ENCODE results near the gene GALNTL6. TPM values are rescaled to one million over a fixed set of nuclear protein-coding genes. Genes with fewer than 3 reads are reported as not detected.

GALNTL6 gene
- total and polyA plus RNA-seq, 2 experiments from 2014 or later: 0.38 to 0.40 TPM

DNA sequence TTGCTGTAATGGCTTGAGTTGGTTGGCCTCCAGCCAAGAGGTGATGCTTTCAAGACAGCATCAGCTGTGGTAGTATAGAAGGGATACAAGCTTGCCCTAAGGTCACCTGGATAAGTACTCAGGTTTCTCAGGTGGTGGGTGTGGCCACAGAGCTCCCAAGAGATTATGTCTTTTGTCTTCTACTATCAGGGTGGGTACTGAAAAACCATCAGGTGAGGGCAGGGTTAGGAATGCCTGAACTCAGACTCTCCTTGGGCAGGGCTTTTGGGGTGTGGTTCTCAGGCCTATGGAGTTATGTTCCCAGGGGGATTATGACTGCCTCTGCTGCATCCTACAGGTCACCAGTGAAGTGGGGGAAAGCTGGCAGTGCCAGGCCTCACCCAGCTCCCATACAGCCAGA, 700.8 kb downstream of the GALNTL6 start (continued):
- TF ChIP-seq, protein P1, sequence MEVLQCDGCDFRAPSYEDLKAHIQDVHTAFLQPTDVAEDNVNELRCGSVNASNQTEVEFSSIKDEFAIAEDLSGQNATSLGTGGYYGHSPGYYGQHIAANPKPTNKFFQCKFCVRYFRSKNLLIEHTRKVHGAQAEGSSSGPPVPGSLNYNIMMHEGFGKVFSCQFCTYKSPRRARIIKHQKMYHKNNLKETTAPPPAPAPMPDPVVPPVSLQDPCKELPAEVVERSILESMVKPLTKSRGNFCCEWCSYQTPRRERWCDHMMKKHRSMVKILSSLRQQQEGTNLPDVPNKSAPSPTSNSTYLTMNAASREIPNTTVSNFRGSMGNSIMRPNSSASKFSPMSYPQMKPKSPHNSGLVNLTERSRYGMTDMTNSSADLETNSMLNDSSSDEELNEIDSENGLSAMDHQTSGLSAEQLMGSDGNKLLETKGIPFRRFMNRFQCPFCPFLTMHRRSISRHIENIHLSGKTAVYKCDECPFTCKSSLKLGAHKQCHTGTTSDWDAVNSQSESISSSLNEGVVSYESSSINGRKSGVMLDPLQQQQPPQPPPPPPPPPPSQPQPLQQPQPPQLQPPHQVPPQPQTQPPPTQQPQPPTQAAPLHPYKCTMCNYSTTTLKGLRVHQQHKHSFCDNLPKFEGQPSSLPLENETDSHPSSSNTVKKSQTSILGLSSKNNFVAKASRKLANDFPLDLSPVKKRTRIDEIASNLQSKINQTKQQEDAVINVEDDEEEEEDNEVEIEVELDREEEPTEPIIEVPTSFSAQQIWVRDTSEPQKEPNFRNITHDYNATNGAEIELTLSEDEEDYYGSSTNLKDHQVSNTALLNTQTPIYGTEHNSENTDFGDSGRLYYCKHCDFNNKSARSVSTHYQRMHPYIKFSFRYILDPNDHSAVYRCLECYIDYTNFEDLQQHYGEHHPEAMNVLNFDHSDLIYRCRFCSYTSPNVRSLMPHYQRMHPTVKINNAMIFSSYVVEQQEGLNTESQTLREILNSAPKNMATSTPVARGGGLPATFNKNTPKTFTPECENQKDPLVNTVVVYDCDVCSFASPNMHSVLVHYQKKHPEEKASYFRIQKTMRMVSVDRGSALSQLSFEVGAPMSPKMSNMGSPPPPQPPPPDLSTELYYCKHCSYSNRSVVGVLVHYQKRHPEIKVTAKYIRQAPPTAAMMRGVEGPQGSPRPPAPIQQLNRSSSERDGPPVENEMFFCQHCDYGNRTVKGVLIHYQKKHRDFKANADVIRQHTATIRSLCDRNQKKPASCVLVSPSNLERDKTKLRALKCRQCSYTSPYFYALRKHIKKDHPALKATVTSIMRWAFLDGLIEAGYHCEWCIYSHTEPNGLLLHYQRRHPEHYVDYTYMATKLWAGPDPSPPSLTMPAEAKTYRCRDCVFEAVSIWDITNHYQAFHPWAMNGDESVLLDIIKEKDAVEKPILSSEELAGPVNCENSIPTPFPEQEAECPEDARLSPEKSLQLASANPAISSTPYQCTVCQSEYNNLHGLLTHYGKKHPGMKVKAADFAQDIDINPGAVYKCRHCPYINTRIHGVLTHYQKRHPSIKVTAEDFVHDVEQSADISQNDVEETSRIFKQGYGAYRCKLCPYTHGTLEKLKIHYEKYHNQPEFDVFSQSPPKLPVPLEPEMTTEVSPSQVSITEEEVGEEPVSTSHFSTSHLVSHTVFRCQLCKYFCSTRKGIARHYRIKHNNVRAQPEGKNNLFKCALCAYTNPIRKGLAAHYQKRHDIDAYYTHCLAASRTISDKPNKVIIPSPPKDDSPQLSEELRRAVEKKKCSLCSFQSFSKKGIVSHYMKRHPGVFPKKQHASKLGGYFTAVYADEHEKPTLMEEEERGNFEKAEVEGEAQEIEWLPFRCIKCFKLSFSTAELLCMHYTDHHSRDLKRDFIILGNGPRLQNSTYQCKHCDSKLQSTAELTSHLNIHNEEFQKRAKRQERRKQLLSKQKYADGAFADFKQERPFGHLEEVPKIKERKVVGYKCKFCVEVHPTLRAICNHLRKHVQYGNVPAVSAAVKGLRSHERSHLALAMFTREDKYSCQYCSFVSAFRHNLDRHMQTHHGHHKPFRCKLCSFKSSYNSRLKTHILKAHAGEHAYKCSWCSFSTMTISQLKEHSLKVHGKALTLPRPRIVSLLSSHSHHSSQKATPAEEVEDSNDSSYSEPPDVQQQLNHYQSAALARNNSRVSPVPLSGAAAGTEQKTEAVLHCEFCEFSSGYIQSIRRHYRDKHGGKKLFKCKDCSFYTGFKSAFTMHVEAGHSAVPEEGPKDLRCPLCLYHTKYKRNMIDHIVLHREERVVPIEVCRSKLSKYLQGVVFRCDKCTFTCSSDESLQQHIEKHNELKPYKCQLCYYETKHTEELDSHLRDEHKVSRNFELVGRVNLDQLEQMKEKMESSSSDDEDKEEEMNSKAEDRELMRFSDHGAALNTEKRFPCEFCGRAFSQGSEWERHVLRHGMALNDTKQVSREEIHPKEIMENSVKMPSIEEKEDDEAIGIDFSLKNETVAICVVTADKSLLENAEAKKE (CRISPR knock-in tag; IDR thresholded peaks at IDR 0.05): no peak
- TF ChIP-seq EZH2 (IDR thresholded peaks at IDR 0.05; ENCODE audit: low read depth, unreplicated experiment) (no peak), JUNB (IDR thresholded peaks at IDR 0.05; ENCODE audit: unreplicated experiment) (no peak), POLR2AphosphoS5 (IDR thresholded peaks at IDR 0.05; ENCODE audit: low read depth) (no peak), EZH2phosphoT487 (IDR thresholded peaks at IDR 0.05; ENCODE audit: unreplicated experiment) (no peak), ZNF114 (CRISPR knock-in tag; IDR thresholded peaks at IDR 0.05) (no peak), STAT1 (IDR thresholded peaks at IDR 0.05; ENCODE audit: unreplicated experiment) (no peak), ZNF331 (CRISPR knock-in tag; IDR thresholded peaks at IDR 0.05; ENCODE audit: low read depth) (no peak), CREB1 (CRISPR knock-in tag; IDR thresholded peaks at IDR 0.05; ENCODE audit: low read depth) (no peak)
- TF ChIP-seq, protein P2, sequence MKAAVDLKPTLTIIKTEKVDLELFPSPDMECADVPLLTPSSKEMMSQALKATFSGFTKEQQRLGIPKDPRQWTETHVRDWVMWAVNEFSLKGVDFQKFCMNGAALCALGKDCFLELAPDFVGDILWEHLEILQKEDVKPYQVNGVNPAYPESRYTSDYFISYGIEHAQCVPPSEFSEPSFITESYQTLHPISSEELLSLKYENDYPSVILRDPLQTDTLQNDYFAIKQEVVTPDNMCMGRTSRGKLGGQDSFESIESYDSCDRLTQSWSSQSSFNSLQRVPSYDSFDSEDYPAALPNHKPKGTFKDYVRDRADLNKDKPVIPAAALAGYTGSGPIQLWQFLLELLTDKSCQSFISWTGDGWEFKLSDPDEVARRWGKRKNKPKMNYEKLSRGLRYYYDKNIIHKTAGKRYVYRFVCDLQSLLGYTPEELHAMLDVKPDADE (IDR thresholded peaks at IDR 0.05): no peak

DNA sequence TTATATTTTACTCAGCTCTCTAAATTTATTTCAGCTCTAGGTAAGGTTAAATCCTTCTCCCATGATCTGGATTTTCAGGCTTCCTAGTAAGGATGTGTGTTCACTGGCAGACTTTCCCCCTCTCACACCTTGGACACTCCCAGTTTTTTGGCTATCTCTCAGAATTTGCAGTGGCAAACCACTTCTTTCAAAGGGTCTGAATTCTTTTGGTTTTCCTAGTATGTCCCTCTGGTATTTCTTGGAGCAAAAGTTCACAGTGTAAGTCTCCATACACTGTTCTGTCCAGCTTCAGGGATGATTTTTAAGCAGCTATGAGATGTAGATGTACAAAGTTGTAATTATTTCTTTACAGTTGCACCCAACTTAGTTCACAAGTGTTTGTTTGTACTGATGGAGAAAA, 701.6 kb downstream of the GALNTL6 start:
- Histone ChIP-seq H3F3A (replicated peaks; ENCODE audit: low read depth) (no peaks in the 10 kb centered on the region), H3K36me3 (ENCODE audit: insufficient read depth) (no peaks in the 10 kb centered on the region; the same call in 1 of the 2 replicates), H3K4me1 (ENCODE audit: insufficient read depth) (no peaks in the 10 kb centered on the region), H4K20me1 (replicated peaks; ENCODE audit: insufficient read depth) (no peaks in the 10 kb centered on the region), H3K27ac (ENCODE audit: low read depth) (no peak overlapping the region), H2AFZ (no peak overlapping the region), H3K4me3 (no peak overlapping the region), H3K79me2 (replicated peaks; ENCODE audit: insufficient read depth) (no peaks in the 10 kb centered on the region), H3K9me2 (ENCODE audit: insufficient read depth) (no peaks in the 10 kb centered on the region), H3K27me3 (ENCODE audit: insufficient read depth) (no peaks in the 10 kb centered on the region), H3K4me2 (no peak overlapping the region)
- ATAC-seq (no peak), DNase-seq (ENCODE audit: low spot score) (no peak)
- Mint-ChIP-seq H3K9me3 (peaks cover 7% of the 10 kb centered on the region), H3K4me1 (no peaks in the 10 kb centered on the region), H3K27me3 (ENCODE audit: insufficient read depth, low read depth, poor library complexity) (peaks cover 3% of the 10 kb centered on the region), H3K27ac (no peak overlapping the region), H3K4me3 (no peak overlapping the region), H3K36me3 (ENCODE audit: low read depth) (no peaks in the 10 kb centered on the region; the same call in 2 of the 3 replicates)
- TF ChIP-seq, protein P2 (IDR thresholded peaks at IDR 0.05): no peak
- no peak for TF ChIP-seq STAT1 (IDR thresholded peaks at IDR 0.05; ENCODE audit: unreplicated experiment)
- TF ChIP-seq ZNF331 (CRISPR knock-in tag; IDR thresholded peaks at IDR 0.05; ENCODE audit: low read depth): no peak
